COLO829 (cell line): ENCODE data around the gene GGT1.
"Not testable (repeated sequence)": the region's sequence is repeated elsewhere in the genome, so short reads cannot be mapped to it uniquely, and the experiment has no call there.

Experiments
- DNase-seq: peaks from one replicate; pipeline ENCODE4 v3.0.0; 2012; ENCODE audit warnings: low spot score

Gene GGT1

GRCh38 chr22:24602847-24603769 is at the start of gene GGT1:
GGT1 (plus strand) TSS chr22:24603193; CDS start chr22:24611082, 7,889 bp downstream.
- DNase-seq: not testable (repeated sequence)

GRCh38 chr22:24553597-24554312 is 49.2 kb upstream of the GGT1 start:
- DNase-seq: no peak

GRCh38 chr22:24554313-24555164 is 48.5 kb upstream of the GGT1 start, which contains the start of gene GUCD1:
GUCD1 (minus strand) TSS chr22:24555138; CDS start chr22:24554991, 147 bp downstream.
- DNase-seq: no peak

- DNase-seq: peak; percentile 100
Measured at GRCh38 chr22:24555165-24556039, 47.6 kb upstream of the GGT1 start, which contains the start of gene SNRPD3. SNRPD3 (plus strand) TSS chr22:24555999; CDS start chr22:24557675, 1,676 bp downstream.

GRCh38 chr22:24559471-24559870 is 43.5 kb upstream of the GGT1 start:
- DNase-seq: no peak

- DNase-seq: no peak
Measured at GRCh38 chr22:24563246-24563645, 39.7 kb upstream of the GGT1 start.

- DNase-seq: no peak
Measured at GRCh38 chr22:24564376-24565058, 38.5 kb upstream of the GGT1 start.

- DNase-seq: no peak
Measured at GRCh38 chr22:24565077-24565476, 37.9 kb upstream of the GGT1 start.

- no peak for DNase-seq
Measured at GRCh38 chr22:24566899-24567511, 36.0 kb upstream of the GGT1 start.

- no peak for DNase-seq
Measured at GRCh38 chr22:24567668-24568067, 35.3 kb upstream of the GGT1 start.

GRCh38 chr22:24571266-24571665 is 31.7 kb upstream of the GGT1 start:
- DNase-seq: no peak

GRCh38 chr22:24576778-24577177 is 26.2 kb upstream of the GGT1 start:
- DNase-seq: no peak

- no peak for DNase-seq
Measured at GRCh38 chr22:24578355-24579257, 24.4 kb upstream of the GGT1 start.

GRCh38 chr22:24579258-24579601 is 23.8 kb upstream of the GGT1 start:
- no peak for DNase-seq

- DNase-seq: no peak
Measured at GRCh38 chr22:24580276-24580675, 22.7 kb upstream of the GGT1 start.

- no peak for DNase-seq
Measured at GRCh38 chr22:24582056-24582814, 20.8 kb upstream of the GGT1 start.

- no peak for DNase-seq
Measured at GRCh38 chr22:24583221-24584165, 19.5 kb upstream of the GGT1 start.
